ENCODE measurements around the gene FXYD1.

DNA sequence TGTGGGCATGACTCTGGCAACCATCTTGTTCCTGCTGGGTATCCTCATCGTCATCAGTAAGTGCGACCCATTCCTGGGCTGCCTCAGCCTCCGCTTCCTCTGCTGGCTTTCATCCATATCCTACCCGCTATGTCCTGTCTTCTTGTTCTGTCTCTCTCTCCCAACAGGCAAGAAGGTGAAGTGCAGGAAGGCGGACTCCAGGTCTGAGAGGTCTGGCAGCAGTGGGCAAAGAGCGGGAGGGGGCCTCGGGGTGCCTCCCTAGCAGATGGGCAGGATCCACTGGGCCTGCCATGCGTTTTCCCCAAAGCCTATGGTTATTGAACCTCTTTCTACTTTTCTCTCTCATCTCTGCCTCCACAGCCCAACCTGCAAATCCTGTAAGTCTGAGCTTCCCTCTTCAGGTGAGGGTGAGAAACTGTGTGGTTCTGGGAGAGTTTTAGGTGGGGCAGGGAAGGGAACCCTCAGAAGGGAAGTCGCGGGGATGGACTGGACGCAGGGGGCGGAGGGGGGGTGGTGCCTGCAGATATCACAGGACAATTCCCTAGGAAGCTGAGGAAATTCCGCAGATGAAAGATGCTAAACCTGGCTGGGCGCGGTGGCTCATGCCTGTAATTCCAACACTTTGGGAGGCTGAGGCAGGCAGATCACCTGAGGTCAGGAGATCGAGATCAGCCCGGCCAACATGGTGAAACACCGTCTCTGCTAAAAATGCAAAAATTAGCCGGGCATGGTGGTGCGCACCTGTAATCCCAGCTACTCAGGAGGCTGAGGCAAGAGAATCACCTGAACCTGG is 12.8 kb downstream of the FXYD1 start:
- TF ChIP-seq, protein P1, sequence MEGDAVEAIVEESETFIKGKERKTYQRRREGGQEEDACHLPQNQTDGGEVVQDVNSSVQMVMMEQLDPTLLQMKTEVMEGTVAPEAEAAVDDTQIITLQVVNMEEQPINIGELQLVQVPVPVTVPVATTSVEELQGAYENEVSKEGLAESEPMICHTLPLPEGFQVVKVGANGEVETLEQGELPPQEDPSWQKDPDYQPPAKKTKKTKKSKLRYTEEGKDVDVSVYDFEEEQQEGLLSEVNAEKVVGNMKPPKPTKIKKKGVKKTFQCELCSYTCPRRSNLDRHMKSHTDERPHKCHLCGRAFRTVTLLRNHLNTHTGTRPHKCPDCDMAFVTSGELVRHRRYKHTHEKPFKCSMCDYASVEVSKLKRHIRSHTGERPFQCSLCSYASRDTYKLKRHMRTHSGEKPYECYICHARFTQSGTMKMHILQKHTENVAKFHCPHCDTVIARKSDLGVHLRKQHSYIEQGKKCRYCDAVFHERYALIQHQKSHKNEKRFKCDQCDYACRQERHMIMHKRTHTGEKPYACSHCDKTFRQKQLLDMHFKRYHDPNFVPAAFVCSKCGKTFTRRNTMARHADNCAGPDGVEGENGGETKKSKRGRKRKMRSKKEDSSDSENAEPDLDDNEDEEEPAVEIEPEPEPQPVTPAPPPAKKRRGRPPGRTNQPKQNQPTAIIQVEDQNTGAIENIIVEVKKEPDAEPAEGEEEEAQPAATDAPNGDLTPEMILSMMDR (conservative IDR thresholded peaks at IDR 0.05) = no peak
- TF ChIP-seq EZH2 (IDR thresholded peaks at IDR 0.05; ENCODE audit: low read depth) = no peak

Data from PC-9 (cell line).